SW 1271 (cell line): ENCODE measurements around the gene C18orf54.
"Not testable (repeated sequence)": the region's sequence is repeated elsewhere in the genome, so short reads cannot be mapped to it uniquely, and the experiment has no call there.

Experiments
- DNase-seq, 2 experiments: peaks; one replicate each; lab custom pipeline; 2025; lab: John Stamatoyannopoulos, UW

C18orf54 gene

GRCh38 chr18:54357660-54358494, at the start of gene C18orf54, which contains the start of gene STARD6:
Gene C18orf54 (plus strand): TSS chr18:54357906. CDS start chr18:54360573, 2,667 bp downstream.
Gene STARD6 (minus strand): TSS chr18:54357858. CDS start chr18:54354573, 3,285 bp downstream.
- peak; percentile 76 to 88 for DNase-seq

- DNase-seq: not testable (repeated sequence)
These were observed 48.1 kb upstream of the C18orf54 start for GRCh38 chr18:54309564-54309963.

- DNase-seq: no peak
These were observed 41.5 kb upstream of the C18orf54 start for GRCh38 chr18:54316071-54316820.

- DNase-seq: no peak
These were observed 34.1 kb upstream of the C18orf54 start for GRCh38 chr18:54323561-54323960.

GRCh38 chr18:54323970-54324369, 33.7 kb upstream of the C18orf54 start:
- no peak for DNase-seq

- DNase-seq: no peak
These were observed 29.9 kb upstream of the C18orf54 start for GRCh38 chr18:54327818-54328217.

GRCh38 chr18:54329787-54330186, 27.9 kb upstream of the C18orf54 start:
- no peak for DNase-seq

GRCh38 chr18:54330768-54331548, 26.7 kb upstream of the C18orf54 start:
- DNase-seq: no peak

GRCh38 chr18:54335638-54336173, 22.0 kb upstream of the C18orf54 start:
- DNase-seq: no peak

GRCh38 chr18:54338230-54338629, 19.5 kb upstream of the C18orf54 start:
- DNase-seq: no peak

- no peak for DNase-seq
These were observed 6.5 kb upstream of the C18orf54 start for GRCh38 chr18:54351186-54351585.

- DNase-seq: peak in 1 of 2 experiments; percentile 71
These were observed 535 bp upstream of the C18orf54 start for GRCh38 chr18:54357082-54357659.

- DNase-seq: peak in 1 of 2 experiments; percentile 38
These were observed 862 bp downstream of the C18orf54 start for GRCh38 chr18:54358495-54359040.

- DNase-seq: no peak
These were observed 1.5 kb downstream of the C18orf54 start for GRCh38 chr18:54359233-54359632.

GRCh38 chr18:54360406-54360805, 2.7 kb downstream of the C18orf54 start:
- DNase-seq: no peak

- no peak for DNase-seq
These were observed 20.4 kb downstream of the C18orf54 start for GRCh38 chr18:54378057-54378456.

GRCh38 chr18:54381640-54382039, 23.9 kb downstream of the C18orf54 start:
- no peak for DNase-seq

- DNase-seq: no peak
These were observed 24.4 kb downstream of the C18orf54 start for GRCh38 chr18:54382076-54382475.

- DNase-seq: no peak
These were observed 25.1 kb downstream of the C18orf54 start for GRCh38 chr18:54382733-54383252.

- DNase-seq: no peak
These were observed 28.3 kb downstream of the C18orf54 start for GRCh38 chr18:54386043-54386442.
